VCaP (cell line): ENCODE data around the gene PLCB1.

ENCODE experiments used
- H3K27ac ChIP-seq: fragments of 450-650 bp; 2 replicates; pipeline ENCODE4 v1.5.1; 2017
- CTCF ChIP-seq: fragments of 450-650 bp; conservative IDR thresholded peaks from 2 replicates; pipeline ENCODE4 v1.5.1; 2017; ENCODE audit warnings: mild to moderate bottlenecking, moderate library complexity

The PLCB1 gene

GRCh38 chr20:8213831-8214587, 81.9 kb downstream of the PLCB1 start:
- H3K27ac ChIP-seq: no peak overlapping the region
- no peak for TF ChIP-seq CTCF

- H3K27ac ChIP-seq: no peak overlapping the region
- no peak for TF ChIP-seq CTCF
These were observed 83.3 kb downstream of the PLCB1 start for GRCh38 chr20:8215361-8215781.

GRCh38 chr20:8216375-8217200, 84.5 kb downstream of the PLCB1 start:
- no peak for TF ChIP-seq CTCF

GRCh38 chr20:8218861-8219260, 86.8 kb downstream of the PLCB1 start:
- peak overlapping the region; percentile 59 for H3K27ac ChIP-seq
- no peak for TF ChIP-seq CTCF

More at GRCh38 chr20:8216375-8217200, 84.5 kb downstream of the PLCB1 start:
- no peak overlapping the region for H3K27ac ChIP-seq

GRCh38 chr20:8219403-8219802, 87.3 kb downstream of the PLCB1 start:
- peak overlapping the region; percentile 59 for H3K27ac ChIP-seq

GRCh38 chr20:8220716-8221115, 88.7 kb downstream of the PLCB1 start:
- no peak for TF ChIP-seq CTCF
- peak overlapping the region; percentile 59; the same call in 1 of the 2 replicates for H3K27ac ChIP-seq

More at GRCh38 chr20:8219403-8219802, 87.3 kb downstream of the PLCB1 start:
- no peak for TF ChIP-seq CTCF

GRCh38 chr20:8221887-8222419, 89.9 kb downstream of the PLCB1 start:
- TF ChIP-seq CTCF: no peak
- no peak overlapping the region for H3K27ac ChIP-seq
